SK-N-SH treated with all-trans-retinoic acid at 6 μM for 48 hours (cell line): ENCODE results near the gene RAB7A.
"Not testable (repeated sequence)": the region's sequence is repeated elsewhere in the genome, so short reads cannot be mapped to it uniquely, and the experiment has no call there.

Experiments used
- ATAC-seq: fragments of 200-7000 bp; cut with Tn5 transposase; 3 replicates; pipeline ENCODE4 v1.9.1; 2020; ENCODE audit warnings: mild to moderate bottlenecking, moderate library complexity
- ARNTL ChIP-seq: fragments of 450-650 bp; formaldehyde crosslinking; IDR thresholded peaks from 2 replicates; pipeline ENCODE4 v1.5.0; 2020; ENCODE audit warnings: low read depth, mild to moderate bottlenecking, moderate library complexity, borderline replicate concordance
- BACH2 ChIP-seq: fragments of 250-450 bp; sonication (Bioruptor Pico); IDR thresholded peaks from 2 replicates; pipeline ENCODE4 v1.9.0; 2021; ENCODE audit warnings: mild to moderate bottlenecking, borderline replicate concordance
- GLIS3 ChIP-seq: fragments of 250-450 bp; sonication (Bioruptor Pico); IDR thresholded peaks from 2 replicates; pipeline ENCODE4 v1.5.0; 2020; ENCODE audit warnings: mild to moderate bottlenecking, moderate library complexity
- ISL1 ChIP-seq: fragments of 250-450 bp; sonication (Bioruptor Pico); IDR thresholded peaks from 2 replicates; pipeline ENCODE4 v2.1.2; 2022; ENCODE audit warnings: mild to moderate bottlenecking, moderate library complexity
- OSR1 ChIP-seq: fragments of 250-450 bp; sonication (Bioruptor Pico); IDR thresholded peaks from 2 replicates; pipeline ENCODE4 v1.8.0; 2022; ENCODE audit warnings: moderate library complexity, mild to moderate bottlenecking, inconsistent platforms
- PPARA ChIP-seq: fragments of 250-450 bp; sonication (Bioruptor Pico); IDR thresholded peaks from 2 replicates; pipeline ENCODE4 v1.5.0; 2020; ENCODE audit warnings: mild to moderate bottlenecking, borderline replicate concordance
- RARB ChIP-seq: fragments of 250-450 bp; sonication (Bioruptor Pico); IDR thresholded peaks from 2 replicates; pipeline ENCODE4 v1.8.0; 2021; ENCODE audit warnings: mild to moderate bottlenecking, moderate library complexity
- SNAI2 ChIP-seq: fragments of 250-450 bp; sonication (Bioruptor Pico); IDR thresholded peaks from 2 replicates; pipeline ENCODE4 v1.5.0; 2020; ENCODE audit warnings: mild to moderate bottlenecking, moderate library complexity
- TOX ChIP-seq: fragments of 250-450 bp; sonication (Bioruptor Pico); IDR thresholded peaks from 2 replicates; pipeline ENCODE4 v1.8.0; 2021; ENCODE audit warnings: mild to moderate bottlenecking, moderate library complexity, borderline replicate concordance
- ZC3H10 ChIP-seq: fragments of 250-450 bp; sonication (Bioruptor Pico); IDR thresholded peaks from 2 replicates; pipeline ENCODE4 v1.5.1; 2021; ENCODE audit warnings: mild to moderate bottlenecking, moderate library complexity
- ZFP3 ChIP-seq: fragments of 250-450 bp; sonication (Bioruptor Pico); IDR thresholded peaks from 2 replicates; pipeline ENCODE4 v1.5.0; 2020; ENCODE audit warnings: mild to moderate bottlenecking, moderate library complexity
- ZNF70 ChIP-seq: fragments of 450-650 bp; formaldehyde crosslinking; IDR thresholded peaks from 2 replicates; pipeline ENCODE4 v1.5.0; 2020; ENCODE audit warnings: mild to moderate bottlenecking, moderate library complexity
- ZNF8 ChIP-seq: fragments of 450-650 bp; formaldehyde crosslinking; IDR thresholded peaks from 2 replicates; pipeline ENCODE4 v1.5.0; 2020; ENCODE audit warnings: mild to moderate bottlenecking, moderate library complexity
- TF ChIP-seq, protein P1 (sequence below): fragments of 250-450 bp; sonication (Bioruptor Pico); IDR thresholded peaks from 2 replicates; pipeline ENCODE4 v1.8.0; 2020; ENCODE audit warnings: mild to moderate bottlenecking, moderate library complexity, borderline replicate concordance
- TF ChIP-seq, protein P2 (sequence below): fragments of 250-450 bp; sonication (Bioruptor Pico); IDR thresholded peaks from 2 replicates; pipeline ENCODE4 v1.5.1; 2021; ENCODE audit warnings: mild to moderate bottlenecking, moderate library complexity
- TF ChIP-seq, protein P3 (sequence below): fragments of 250-450 bp; sonication (Bioruptor Pico); IDR thresholded peaks from 2 replicates; pipeline ENCODE4 v1.5.0; 2020; ENCODE audit warnings: mild to moderate bottlenecking, moderate library complexity
- TF ChIP-seq, protein P4 (sequence below): fragments of 250-450 bp; sonication (Bioruptor Pico); IDR thresholded peaks from 2 replicates; pipeline ENCODE4 v1.8.0; 2021; ENCODE audit warnings: low read depth, mild to moderate bottlenecking, moderate library complexity, borderline replicate concordance

The RAB7A gene

DNA sequence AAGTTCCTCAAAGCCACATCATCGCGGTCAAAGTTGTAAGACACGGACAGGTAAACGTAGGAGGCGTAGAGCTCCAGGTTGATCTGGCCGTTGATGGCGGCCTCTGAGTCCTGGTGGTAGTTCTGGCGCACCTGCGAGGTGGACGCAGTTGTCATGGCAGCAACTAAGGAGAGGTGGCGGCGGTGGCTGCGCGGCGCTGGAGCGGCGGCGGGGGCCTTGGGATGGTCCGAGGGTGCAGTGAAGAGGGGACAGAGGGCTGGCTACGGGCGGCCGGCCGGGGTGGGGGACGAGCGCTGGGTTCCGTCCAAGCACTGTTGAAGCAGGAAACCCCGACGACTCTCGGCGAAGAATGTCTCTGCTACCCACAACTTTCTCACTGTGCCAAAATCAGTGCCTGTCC is 38.9 kb downstream of the RAB7A start (continued):
- TF ChIP-seq, protein P1, sequence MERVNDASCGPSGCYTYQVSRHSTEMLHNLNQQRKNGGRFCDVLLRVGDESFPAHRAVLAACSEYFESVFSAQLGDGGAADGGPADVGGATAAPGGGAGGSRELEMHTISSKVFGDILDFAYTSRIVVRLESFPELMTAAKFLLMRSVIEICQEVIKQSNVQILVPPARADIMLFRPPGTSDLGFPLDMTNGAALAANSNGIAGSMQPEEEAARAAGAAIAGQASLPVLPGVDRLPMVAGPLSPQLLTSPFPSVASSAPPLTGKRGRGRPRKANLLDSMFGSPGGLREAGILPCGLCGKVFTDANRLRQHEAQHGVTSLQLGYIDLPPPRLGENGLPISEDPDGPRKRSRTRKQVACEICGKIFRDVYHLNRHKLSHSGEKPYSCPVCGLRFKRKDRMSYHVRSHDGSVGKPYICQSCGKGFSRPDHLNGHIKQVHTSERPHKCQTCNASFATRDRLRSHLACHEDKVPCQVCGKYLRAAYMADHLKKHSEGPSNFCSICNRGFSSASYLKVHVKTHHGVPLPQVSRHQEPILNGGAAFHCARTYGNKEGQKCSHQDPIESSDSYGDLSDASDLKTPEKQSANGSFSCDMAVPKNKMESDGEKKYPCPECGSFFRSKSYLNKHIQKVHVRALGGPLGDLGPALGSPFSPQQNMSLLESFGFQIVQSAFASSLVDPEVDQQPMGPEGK = no peak
- TF ChIP-seq RARB (no peak), OSR1 (CRISPR knock-in tag) (no peak), BACH2 (CRISPR knock-in tag) (no peak), ARNTL (CRISPR knock-in tag) (no peak), ZC3H10 (no peak)

DNA sequence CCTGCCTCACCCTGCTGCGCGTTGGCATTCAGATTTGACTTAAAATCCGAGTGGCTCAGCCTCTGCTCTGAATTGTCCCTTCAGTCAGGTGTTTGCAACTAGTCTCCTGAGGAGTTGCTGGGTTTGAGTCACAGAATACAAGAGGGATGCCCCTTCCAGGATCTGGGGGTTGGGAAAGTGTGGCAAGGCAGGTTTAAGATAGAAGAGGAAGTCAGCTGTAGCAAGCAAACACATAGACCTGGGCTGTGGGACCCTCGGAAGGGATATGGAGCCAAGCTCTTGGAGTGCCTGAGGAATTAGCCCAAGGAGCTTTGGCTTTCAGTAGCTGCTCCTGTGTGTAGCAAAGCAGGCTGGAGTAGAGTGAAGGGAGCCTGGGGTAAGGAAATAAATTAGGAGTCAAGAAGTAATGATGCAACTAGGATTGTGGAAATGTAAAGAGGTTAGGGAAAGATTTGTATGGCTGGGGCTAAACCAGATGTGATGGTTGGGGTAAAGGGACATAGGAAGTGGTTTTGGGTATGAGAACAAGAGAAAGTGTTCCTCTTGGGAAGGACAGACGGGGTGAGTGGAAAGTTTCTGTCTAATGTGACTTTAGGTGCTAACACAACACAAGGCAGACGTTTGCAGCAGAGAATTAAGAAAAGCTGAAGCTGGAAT is 41.2 kb downstream of the RAB7A start:
- TF ChIP-seq ZC3H10 (no peak), ARNTL (CRISPR knock-in tag) (no peak), SNAI2 (CRISPR knock-in tag) (no peak), BACH2 (CRISPR knock-in tag) (no peak)
- ATAC-seq = no peak

DNA sequence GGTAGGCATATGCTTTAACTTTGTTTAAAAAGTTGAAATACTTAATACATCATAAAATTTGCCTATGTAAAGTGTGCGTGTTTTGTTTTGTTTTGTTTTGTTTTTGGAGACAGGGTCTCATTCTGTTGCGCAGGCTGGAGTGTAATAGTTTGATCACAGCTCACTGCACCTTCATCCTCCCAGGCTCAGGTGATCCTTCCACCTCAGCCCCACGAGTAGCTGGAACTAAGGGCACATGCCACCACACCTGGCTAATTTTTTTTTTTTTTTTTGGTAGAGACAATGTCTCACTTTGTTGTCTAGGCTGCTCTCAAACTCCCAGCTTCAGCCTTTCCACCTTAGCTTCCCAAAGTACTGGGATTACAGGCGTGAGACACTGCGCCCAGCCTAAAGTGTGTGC is 42.5 kb downstream of the RAB7A start:
- TF ChIP-seq ZC3H10 = no peak
- TF ChIP-seq, protein P2, sequence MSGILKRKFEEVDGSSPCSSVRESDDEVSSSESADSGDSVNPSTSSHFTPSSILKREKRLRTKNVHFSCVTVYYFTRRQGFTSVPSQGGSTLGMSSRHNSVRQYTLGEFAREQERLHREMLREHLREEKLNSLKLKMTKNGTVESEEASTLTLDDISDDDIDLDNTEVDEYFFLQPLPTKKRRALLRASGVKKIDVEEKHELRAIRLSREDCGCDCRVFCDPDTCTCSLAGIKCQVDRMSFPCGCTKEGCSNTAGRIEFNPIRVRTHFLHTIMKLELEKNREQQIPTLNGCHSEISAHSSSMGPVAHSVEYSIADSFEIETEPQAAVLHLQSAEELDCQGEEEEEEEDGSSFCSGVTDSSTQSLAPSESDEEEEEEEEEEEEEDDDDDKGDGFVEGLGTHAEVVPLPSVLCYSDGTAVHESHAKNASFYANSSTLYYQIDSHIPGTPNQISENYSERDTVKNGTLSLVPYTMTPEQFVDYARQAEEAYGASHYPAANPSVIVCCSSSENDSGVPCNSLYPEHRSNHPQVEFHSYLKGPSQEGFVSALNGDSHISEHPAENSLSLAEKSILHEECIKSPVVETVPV (CRISPR knock-in tag) = no peak
- TF ChIP-seq, protein P1 = no peak
- TF ChIP-seq, protein P3, sequence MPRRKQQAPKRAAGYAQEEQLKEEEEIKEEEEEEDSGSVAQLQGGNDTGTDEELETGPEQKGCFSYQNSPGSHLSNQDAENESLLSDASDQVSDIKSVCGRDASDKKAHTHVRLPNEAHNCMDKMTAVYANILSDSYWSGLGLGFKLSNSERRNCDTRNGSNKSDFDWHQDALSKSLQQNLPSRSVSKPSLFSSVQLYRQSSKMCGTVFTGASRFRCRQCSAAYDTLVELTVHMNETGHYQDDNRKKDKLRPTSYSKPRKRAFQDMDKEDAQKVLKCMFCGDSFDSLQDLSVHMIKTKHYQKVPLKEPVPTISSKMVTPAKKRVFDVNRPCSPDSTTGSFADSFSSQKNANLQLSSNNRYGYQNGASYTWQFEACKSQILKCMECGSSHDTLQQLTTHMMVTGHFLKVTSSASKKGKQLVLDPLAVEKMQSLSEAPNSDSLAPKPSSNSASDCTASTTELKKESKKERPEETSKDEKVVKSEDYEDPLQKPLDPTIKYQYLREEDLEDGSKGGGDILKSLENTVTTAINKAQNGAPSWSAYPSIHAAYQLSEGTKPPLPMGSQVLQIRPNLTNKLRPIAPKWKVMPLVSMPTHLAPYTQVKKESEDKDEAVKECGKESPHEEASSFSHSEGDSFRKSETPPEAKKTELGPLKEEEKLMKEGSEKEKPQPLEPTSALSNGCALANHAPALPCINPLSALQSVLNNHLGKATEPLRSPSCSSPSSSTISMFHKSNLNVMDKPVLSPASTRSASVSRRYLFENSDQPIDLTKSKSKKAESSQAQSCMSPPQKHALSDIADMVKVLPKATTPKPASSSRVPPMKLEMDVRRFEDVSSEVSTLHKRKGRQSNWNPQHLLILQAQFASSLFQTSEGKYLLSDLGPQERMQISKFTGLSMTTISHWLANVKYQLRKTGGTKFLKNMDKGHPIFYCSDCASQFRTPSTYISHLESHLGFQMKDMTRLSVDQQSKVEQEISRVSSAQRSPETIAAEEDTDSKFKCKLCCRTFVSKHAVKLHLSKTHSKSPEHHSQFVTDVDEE (CRISPR knock-in tag) = no peak
- TF ChIP-seq ZNF8 (CRISPR knock-in tag) = no peak
- ATAC-seq = no peak

DNA sequence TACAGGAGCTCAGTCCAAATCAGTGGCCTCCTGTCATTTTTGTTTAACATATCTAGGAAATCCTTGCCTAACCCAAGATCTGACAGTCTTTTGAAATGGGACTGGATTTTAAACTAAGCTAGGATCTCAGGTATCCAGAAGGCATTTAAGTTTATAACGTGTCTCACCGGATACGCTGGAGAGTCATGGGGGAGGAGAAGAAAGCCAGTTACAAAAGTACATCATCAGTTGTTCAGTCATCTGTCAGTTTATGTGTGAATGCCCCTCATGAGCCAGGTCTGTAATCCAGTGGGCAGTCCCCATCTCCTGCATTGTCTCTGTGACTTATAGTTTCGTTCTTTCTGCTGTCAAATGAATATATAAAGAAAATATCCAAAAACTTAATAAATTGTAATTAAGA is 44.4 kb downstream of the RAB7A start:
- ATAC-seq = no peak
- TF ChIP-seq OSR1 (CRISPR knock-in tag) = no peak
- TF ChIP-seq, all 23 proteins: peak for 0

DNA sequence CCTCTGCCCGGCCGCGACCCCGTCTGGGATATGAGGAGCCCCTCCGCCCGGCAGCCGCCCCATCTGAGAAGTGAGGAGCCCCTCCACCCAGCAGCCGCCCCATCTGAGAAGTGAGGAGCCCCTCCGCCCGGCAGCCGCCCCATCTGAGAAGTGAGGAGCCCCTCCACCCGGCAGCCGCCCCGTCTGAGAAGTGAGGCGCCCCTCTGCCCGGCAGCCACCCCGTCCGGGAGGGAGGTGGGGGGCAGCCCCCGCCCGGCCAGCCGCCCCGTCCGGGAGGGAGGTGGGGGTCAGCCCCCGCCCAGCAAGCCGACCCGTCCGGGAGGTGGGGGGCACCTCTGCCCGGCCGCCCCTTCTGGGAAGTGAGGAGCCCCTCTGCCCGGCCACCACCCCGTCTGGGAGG is 47.2 kb downstream of the RAB7A start:
- not testable (repeated sequence) for ATAC-seq

DNA sequence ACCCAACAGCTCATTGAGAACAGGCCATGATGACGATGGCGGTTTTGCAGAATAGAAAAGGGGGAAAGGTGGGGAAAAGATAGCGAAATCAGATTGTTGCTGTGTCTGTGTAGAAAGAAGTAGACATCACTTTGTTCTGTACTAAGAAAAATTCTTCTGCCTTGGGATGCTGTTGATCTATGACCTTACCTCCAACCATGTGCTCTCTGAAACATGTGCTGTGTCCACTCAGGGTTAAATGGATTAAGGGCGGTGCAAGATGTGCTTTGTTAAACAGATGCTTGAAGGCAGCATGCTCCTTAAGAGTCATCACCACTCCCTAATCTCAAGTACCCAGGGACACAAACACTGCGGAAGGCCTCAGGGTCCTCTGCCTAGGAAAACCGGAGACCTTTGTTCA is 47.6 kb downstream of the RAB7A start:
- not testable (repeated sequence) for ATAC-seq

DNA sequence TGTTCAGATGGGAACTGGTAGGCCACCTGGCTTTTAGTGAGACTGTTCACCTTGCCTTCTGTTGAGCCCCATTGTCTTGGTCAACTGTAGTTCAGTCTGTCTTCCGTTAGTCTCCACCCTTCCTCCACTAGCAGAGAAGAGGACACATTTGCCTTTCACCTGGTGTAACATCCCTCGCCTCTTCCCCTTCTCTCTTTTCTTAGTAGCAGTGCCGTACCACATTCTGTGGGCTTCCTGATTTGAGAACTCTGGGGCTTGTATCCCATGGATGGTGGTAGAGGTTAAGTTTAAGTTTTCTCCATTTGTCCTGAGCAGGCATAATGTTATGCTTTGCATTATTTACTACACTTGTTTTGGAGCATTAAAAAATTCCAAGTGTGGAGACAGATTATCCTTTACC is 49.3 kb downstream of the RAB7A start:
- no peak for ATAC-seq
- TF ChIP-seq RARB = no peak
- TF ChIP-seq ARNTL (CRISPR knock-in tag) = no peak
- TF ChIP-seq, protein P4, sequence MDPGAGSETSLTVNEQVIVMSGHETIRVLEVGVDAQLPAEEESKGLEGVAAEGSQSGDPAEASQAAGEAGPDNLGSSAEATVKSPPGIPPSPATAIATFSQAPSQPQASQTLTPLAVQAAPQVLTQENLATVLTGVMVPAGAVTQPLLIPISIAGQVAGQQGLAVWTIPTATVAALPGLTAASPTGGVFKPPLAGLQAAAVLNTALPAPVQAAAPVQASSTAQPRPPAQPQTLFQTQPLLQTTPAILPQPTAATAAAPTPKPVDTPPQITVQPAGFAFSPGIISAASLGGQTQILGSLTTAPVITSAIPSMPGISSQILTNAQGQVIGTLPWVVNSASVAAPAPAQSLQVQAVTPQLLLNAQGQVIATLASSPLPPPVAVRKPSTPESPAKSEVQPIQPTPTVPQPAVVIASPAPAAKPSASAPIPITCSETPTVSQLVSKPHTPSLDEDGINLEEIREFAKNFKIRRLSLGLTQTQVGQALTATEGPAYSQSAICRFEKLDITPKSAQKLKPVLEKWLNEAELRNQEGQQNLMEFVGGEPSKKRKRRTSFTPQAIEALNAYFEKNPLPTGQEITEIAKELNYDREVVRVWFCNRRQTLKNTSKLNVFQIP (CRISPR knock-in tag) = no peak
- no peak for TF ChIP-seq OSR1 (CRISPR knock-in tag)
- no peak for TF ChIP-seq PPARA (CRISPR knock-in tag)
- TF ChIP-seq, protein P3 (CRISPR knock-in tag) = no peak
- TF ChIP-seq TOX (CRISPR knock-in tag) = no peak
- TF ChIP-seq ISL1 (CRISPR knock-in tag) = no peak
- TF ChIP-seq GLIS3 = no peak
- no peak for TF ChIP-seq ZFP3 (CRISPR knock-in tag)
- no peak for TF ChIP-seq SNAI2 (CRISPR knock-in tag)
- no peak for TF ChIP-seq ZNF70 (CRISPR knock-in tag)
